GM19467 (cell line): Measurements from ENCODE around the gene DCUN1D5.
A peak's percentile ranks its signal among the peaks of the same experiment; 100 is the strongest.

Source experiments
- ATAC-seq: cut with Tn5 transposase; IDR thresholded peaks from one replicate; pipeline ENCODE4 v1.9.1; 2021; ENCODE audit warnings: mild to moderate bottlenecking, moderate library complexity; ENCODE audit not compliant: unreplicated experiment

The DCUN1D5 gene

GRCh38 chr11:103061656-103062055, 30.3 kb downstream of the DCUN1D5 start:
- no peak for ATAC-seq

GRCh38 chr11:103055221-103055890, 36.6 kb downstream of the DCUN1D5 start:
- no peak for ATAC-seq

- ATAC-seq, result no peak
Measured at GRCh38 chr11:103053997-103054396, 38.0 kb downstream of the DCUN1D5 start.

- ATAC-seq, result no peak
Measured at GRCh38 chr11:103051981-103052380, 40.0 kb downstream of the DCUN1D5 start.

DNA sequence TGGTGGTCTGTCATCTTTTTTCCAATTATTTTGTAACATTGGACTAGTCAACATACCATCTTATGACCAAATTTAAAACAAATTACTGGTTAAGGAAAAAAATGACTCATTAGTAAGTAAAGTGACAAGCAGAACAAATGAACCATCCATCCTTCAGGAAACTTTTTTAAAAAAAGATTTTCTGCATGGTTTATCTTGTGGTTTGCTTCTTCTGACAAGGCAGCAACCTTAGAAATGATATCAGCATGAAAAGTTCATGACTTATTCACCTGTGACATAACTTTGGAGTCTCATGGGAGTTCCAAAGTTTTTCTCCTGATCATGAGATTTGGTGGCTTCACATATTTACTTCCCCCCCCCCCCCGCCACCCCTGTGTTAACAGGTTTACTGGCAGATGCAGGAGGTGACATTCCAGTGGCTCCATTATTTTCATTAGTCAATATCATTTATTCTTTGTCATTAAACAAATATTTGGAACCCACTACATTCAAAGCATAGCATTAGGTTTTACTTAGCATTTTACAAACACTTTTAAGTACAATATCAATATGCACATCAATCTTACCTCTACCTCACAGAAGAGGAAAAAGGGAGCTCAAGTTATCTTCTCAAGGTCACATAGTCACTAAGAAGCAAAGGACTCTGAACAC, 40.7 kb downstream of the DCUN1D5 start:
- ATAC-seq, result no peak

GRCh38 chr11:103050351-103050750, 41.6 kb downstream of the DCUN1D5 start:
- no peak for ATAC-seq

DNA sequence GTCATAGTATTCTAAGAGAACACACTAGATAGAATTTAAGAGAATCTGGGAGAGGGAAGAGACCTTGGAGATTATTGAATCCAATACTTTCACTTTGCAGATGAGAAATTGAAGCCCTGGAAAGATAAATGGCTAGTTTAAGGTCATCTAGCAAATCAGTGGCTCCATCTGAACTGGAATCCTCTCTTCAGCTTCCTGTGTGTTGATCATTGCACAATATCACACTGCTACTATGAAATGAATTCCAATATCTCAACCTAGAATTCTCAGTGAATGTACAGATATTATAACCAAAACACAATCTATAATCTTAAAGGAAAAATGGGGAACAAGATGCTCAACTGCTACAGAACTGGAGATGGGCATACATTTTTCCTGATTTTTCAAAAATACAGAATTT, 44.1 kb downstream of the DCUN1D5 start:
- ATAC-seq, result no peak

DNA sequence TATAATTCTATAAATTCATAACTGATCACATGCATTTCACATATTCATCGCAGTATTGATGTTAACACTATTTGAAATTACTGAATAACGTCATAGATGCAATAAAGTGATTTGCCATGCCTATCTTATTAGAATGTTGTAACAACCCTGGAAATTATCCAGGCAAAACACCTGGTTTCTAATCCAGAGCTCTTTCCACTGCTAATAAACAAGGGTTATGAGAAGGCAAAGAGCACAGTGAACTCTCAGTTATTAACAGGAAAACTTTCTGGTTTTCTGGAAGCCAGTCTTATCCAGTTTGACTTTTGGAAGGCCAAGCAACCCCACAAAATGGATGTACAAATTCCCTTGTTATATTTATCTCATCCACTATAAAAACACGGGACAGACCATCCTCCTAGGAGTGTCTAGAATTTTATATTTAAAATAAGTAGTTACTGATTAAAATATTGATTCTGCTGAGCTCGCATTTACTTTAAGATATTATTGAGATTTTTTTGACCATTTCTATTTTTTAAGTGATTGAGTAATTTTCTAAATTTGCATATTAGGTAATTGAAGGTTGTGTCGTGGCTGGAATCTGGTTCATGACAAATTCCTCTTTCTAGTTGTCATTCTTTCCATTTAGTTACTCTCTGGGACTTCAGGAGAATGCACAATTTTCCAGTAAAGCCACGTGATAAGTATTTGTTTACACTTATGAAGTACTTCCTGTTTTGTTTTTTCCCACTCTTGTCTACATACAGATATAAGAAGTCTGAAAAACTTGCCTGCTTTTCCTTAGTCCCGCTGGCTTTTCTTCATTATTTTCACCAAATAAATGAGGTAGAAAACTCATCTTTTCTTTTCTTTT, 47.9 kb downstream of the DCUN1D5 start:
- ATAC-seq, result no peak

GRCh38 chr11:103042161-103042560, 49.8 kb downstream of the DCUN1D5 start:
- no peak for ATAC-seq

GRCh38 chr11:103035791-103036434, 56.0 kb downstream of the DCUN1D5 start:
- ATAC-seq, result peak; percentile 88

DNA sequence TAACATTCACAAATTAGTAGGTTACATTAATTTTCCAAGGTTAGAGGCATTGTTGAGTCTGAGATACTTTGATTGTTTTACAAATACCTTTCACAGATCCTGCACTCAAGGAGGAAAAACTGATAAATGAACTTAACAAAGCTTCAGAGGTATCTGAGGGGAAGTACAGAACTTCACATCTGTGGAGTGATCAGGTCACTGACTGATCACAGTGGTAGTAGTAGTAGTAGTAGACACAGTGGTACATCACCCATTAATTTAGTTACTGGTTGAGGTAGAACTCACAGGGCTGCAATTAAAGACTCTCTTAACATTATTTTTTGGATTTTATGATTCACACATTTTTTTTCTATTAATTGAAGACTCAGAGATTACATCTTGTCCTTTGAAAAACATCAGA, 56.7 kb downstream of the DCUN1D5 start:
- no peak for ATAC-seq

DNA sequence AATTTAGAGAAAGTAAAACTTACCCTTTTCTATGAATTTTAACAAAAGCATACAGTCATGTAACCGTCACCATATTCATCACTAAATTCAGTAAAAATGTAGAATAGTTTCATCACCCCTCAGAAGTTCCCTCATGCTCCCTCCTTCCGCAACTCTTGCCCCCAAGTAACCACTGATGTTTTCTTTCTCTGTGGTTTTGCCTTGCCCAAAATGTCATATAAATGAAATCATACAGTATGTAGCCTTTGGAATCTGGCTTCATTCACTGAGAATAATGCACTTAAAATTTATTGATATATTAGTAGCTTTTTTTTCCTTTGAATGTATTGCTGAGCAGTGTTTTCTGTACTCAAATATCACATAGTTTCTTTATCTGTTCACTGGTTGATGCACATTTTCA, 60.1 kb downstream of the DCUN1D5 start:
- no peak for ATAC-seq

- no peak for ATAC-seq
Measured at GRCh38 chr11:103029401-103029800, 62.6 kb downstream of the DCUN1D5 start.

- peak; percentile 89 for ATAC-seq
Measured at GRCh38 chr11:103028304-103029020, 63.5 kb downstream of the DCUN1D5 start.

GRCh38 chr11:103024086-103024485, 67.9 kb downstream of the DCUN1D5 start:
- no peak for ATAC-seq

GRCh38 chr11:103016031-103016430, 75.9 kb downstream of the DCUN1D5 start:
- ATAC-seq, result no peak

GRCh38 chr11:103013421-103013820, 78.5 kb downstream of the DCUN1D5 start:
- ATAC-seq, result no peak
